GM23248 (cell line): ENCODE measurements around the gene CCDC175. TPM values are rescaled to one million over a fixed set of nuclear protein-coding genes. Genes with fewer than 3 reads are reported as not detected.

Experiments used
- DNase-seq: peaks from one replicate; pipeline ENCODE4 v3.0.0-alpha.2; 2015
- H2AFZ ChIP-seq: fragments of 200-600 bp; sonication (generic); 2 replicates; pipeline ENCODE4 v1.6.1; 2016; ENCODE audit warnings: antibody characterized with exemption
- H3F3A ChIP-seq: fragments of 200-600 bp; sonication (generic); 2 replicates; pipeline ENCODE4 v1.6.1; 2016; ENCODE audit warnings: mild to moderate bottlenecking, antibody characterized with exemption, mixed run types; ENCODE audit not compliant: insufficient read depth
- H3K27ac ChIP-seq: fragments of 200-600 bp; sonication (generic); 2 replicates; pipeline ENCODE4 v1.5.1; 2016; ENCODE audit warnings: mild to moderate bottlenecking
- H3K27me3 ChIP-seq: fragments of 200-600 bp; sonication (generic); replicated peaks from 2 replicates; pipeline ENCODE4 v1.6.1; 2016; ENCODE audit warnings: mild to moderate bottlenecking; ENCODE audit not compliant: insufficient read depth
- H3K36me3 ChIP-seq: fragments of 200-600 bp; sonication (generic); 2 replicates; pipeline ENCODE4 v1.6.1; 2016; ENCODE audit warnings: low read depth, mild to moderate bottlenecking
- H3K4me1 ChIP-seq: fragments of 200-600 bp; sonication (generic); 2 replicates; pipeline ENCODE4 v1.6.1; 2016; ENCODE audit warnings: mild to moderate bottlenecking; ENCODE audit not compliant: insufficient read depth
- H3K4me2 ChIP-seq: fragments of 200-600 bp; sonication (generic); one replicate; pipeline ENCODE4 v1.6.1; 2016; ENCODE audit warnings: mild to moderate bottlenecking; ENCODE audit not compliant: unreplicated experiment
- H3K4me3 ChIP-seq: fragments of 200-600 bp; sonication (generic); 2 replicates; pipeline ENCODE4 v1.5.1; 2016; ENCODE audit warnings: mild to moderate bottlenecking
- H3K79me2 ChIP-seq: fragments of 200-600 bp; sonication (generic); 2 replicates; pipeline ENCODE4 v1.6.1; 2016; ENCODE audit warnings: mild to moderate bottlenecking; ENCODE audit not compliant: insufficient read depth
- H3K9ac ChIP-seq: fragments of 200-600 bp; sonication (generic); 2 replicates; pipeline ENCODE4 v1.6.1; 2016; ENCODE audit warnings: mild to moderate bottlenecking
- H3K9me2 ChIP-seq: fragments of 200-600 bp; sonication (generic); 2 replicates; pipeline ENCODE4 v1.6.1; 2016; ENCODE audit warnings: mixed run types, mild to moderate bottlenecking, moderate library complexity; ENCODE audit not compliant: insufficient read depth
- H3K9me3 ChIP-seq: fragments of 200-600 bp; sonication (generic); one replicate; pipeline ENCODE4 v1.6.1; 2017; ENCODE audit warnings: low read depth
- H4K20me1 ChIP-seq: fragments of 200-600 bp; sonication (generic); 2 replicates; pipeline ENCODE4 v1.6.0; 2016; ENCODE audit not compliant: insufficient read depth
- EZH2 ChIP-seq: fragments of 200-600 bp; sonication (generic); IDR thresholded peaks from 2 replicates; pipeline ENCODE4 v1.6.1; 2018; ENCODE audit warnings: antibody characterized with exemption, mild to moderate bottlenecking; ENCODE audit not compliant: insufficient read depth, poor library complexity, severe bottlenecking
- EZH2phosphoT487 ChIP-seq: fragments of 200-600 bp; sonication (generic); IDR thresholded peaks from 2 replicates; pipeline ENCODE4 v1.6.1; 2018; ENCODE audit warnings: antibody characterized with exemption, moderate library complexity, mild to moderate bottlenecking, low read depth; ENCODE audit not compliant: insufficient read depth
- WGBS, 2 experiments: methylation state at CpG; one replicate each; pipeline ENCODE4 v1.1.6; 2015 to 2017; ENCODE audit warnings: low lambda C conversion rate in 2 of 2, low coverage in 1 of 2; ENCODE audit errors: missing lambda C conversion rate in 2 of 2; 5-methylcytosine and 5-hydroxymethylcytosine counted together
- in situ Hi-C: fragments of 300-500 bp; cut with MboI; formaldehyde crosslinking; loops from 2 replicates; pipeline ENCODE4 v1.15.0; 2020
- polyA plus RNA-seq: library from polyadenylated mRNA; unstranded; fragments of >200 nt; fragmentation: Nextera tagmentation; extraction: Ambion mirVana; gene quantifications from 2 replicates; pipeline ENCODE4 v1.2.1, GENCODE V29; 2016
- total RNA-seq: library from RNA; depleted of rRNA; stranded (reverse); fragments of >200 nt; shearing (Covaris generic); gene quantifications from 2 replicates; pipeline ENCODE4 v1.2.3, GENCODE V29; 2014

Gene CCDC175
- total and polyA plus RNA-seq, 2 experiments from 2014 or later, result not detected

DNA sequence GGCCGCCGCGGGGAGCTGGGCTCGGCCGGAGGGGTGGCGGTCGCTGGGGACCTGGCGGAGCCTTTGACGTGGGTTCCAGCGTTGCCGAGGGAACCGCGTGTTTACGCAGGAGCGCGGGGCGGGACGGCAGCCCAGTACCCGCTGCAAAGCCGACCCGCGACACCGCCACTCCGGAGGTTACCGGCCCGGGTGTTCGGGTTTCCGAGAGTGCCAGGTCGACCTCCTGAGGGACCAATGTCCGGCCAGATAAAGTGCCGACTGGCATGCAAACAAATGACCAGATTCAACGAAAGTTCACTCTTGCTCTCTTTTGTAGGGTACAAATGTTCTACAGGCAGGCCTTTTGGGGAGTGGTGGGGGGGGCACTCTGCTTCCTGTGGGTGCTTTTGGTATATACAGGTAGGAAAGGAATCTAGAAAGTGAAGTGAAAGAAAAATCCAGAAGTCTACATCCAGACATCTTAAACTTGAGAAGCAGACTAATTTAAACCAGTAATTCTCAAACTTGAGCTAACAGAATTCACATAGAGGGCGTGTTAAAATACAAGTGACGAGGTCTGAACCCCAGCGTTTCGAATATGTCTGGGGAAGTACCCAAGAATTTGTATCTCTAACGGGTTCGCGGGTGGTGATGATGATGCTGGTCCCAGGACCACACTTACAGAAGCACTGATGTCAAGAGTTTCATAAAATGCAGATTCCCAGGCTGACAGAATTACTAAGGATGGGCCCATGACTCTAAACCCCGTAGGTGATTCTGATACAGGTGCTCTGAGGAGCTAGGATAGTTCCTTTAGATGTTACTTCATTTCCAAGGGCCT, 111.1 kb downstream of the CCDC175 start, which contains the start of gene GPR135:
GPR135 (minus strand) TSS at position 65 of the 820 bp plus-strand sequence. CDS start 154 bp downstream, outside the sequence.
- Histone ChIP-seq H3K4me2 (peak within 1 kb of the TSS; percentile 84), H3K27me3 (no peaks in the 10 kb centered on the region), H3K27ac (peak within 1 kb of the TSS; percentile 23), H3K36me3 (peaks cover 13% of the 10 kb centered on the region; the same call in 1 of the 2 replicates), H3K9me3 (no peaks in the 10 kb centered on the region), H4K20me1 (no peaks in the 10 kb centered on the region), H2AFZ (peak within 1 kb of the TSS; percentile 74), H3K4me1 (no peaks in the 10 kb centered on the region), H3K9ac (peak within 1 kb of the TSS; percentile 61), H3F3A (peaks cover 42% of the 10 kb centered on the region), H3K9me2 (no peaks in the 10 kb centered on the region), H3K4me3 (peak within 1 kb of the TSS; percentile 73), H3K79me2 (peaks cover 11% of the 10 kb centered on the region; the same call in 1 of the 2 replicates)
- no peak for DNase-seq
- TF ChIP-seq EZH2phosphoT487 (no peak), EZH2 (no peak)
- WGBS, 2 experiments, result 31 to 39% methylated on average over 38 to 40 of the region's 40 CpGs
- in situ Hi-C loops, result no loop called here

DNA sequence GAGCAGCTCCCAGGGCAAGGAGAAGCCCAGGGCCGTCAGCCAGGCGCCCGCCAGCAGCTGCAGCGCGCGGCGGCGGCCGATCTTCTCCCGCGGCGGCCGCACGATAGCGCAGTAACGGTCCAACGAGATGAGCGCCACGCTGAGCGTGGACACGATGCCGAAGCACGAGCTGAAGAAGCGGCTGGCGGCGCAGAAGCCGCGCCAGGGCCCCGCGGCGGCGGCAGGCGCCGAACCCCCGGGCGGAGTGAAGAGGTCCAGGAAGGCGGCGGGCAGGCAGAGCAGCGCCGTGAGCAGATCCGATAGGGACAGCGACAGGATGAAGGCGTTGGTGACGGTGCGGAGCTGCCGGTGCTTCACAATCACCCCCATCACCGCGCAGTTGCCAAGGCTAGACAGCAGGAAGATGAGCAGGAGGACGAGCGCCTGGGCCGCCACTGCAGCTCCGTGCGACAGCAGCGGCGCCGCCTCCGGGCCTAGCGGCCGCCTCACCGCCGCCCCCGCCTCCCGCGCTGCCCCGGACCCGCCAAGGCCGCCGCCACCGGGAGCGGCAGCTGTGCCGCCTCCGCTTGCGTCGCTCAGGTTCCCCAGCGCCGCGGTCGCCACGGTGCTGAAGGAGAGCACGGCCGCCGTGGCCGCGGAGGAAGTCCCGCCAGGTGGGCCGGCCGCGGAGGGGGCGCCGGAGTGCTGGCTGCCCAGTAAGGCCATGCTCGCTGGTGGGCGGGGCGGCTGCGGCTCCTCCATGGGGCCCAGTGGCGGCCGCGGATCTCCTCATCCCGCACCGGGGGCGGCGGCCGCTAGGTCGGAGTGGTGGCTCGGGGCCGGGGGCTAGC, 111.9 kb downstream of the CCDC175 start:
- no peaks in the 10 kb centered on the region for H3K9me2 ChIP-seq
- H4K20me1 ChIP-seq, result no peaks in the 10 kb centered on the region
- in situ Hi-C loops, result no loop called here
- H3K79me2 ChIP-seq, result peaks cover 11% of the 10 kb centered on the region; the same call in 1 of the 2 replicates
- H3K4me2 ChIP-seq, result peak overlapping the region; percentile 84
- H3K4me1 ChIP-seq, result no peaks in the 10 kb centered on the region
- no peaks in the 10 kb centered on the region for H3K9me3 ChIP-seq
- H3K4me3 ChIP-seq, result peak overlapping the region; percentile 73
- DNase-seq, result peak; percentile 78
- no peaks in the 10 kb centered on the region for H3K27me3 ChIP-seq
- peak overlapping the region; percentile 61 for H3K9ac ChIP-seq
- no peak for TF ChIP-seq EZH2
- TF ChIP-seq EZH2phosphoT487, result no peak
- peak overlapping the region; percentile 23 for H3K27ac ChIP-seq
- peaks cover 38% of the 10 kb centered on the region for H3F3A ChIP-seq
- H2AFZ ChIP-seq, result peak overlapping the region; percentile 74
- peaks cover 9% of the 10 kb centered on the region; the same call in 1 of the 2 replicates for H3K36me3 ChIP-seq
- 2 to 3% methylated on average over 74 to 76 of the region's 105 CpGs for WGBS, 2 experiments

DNA sequence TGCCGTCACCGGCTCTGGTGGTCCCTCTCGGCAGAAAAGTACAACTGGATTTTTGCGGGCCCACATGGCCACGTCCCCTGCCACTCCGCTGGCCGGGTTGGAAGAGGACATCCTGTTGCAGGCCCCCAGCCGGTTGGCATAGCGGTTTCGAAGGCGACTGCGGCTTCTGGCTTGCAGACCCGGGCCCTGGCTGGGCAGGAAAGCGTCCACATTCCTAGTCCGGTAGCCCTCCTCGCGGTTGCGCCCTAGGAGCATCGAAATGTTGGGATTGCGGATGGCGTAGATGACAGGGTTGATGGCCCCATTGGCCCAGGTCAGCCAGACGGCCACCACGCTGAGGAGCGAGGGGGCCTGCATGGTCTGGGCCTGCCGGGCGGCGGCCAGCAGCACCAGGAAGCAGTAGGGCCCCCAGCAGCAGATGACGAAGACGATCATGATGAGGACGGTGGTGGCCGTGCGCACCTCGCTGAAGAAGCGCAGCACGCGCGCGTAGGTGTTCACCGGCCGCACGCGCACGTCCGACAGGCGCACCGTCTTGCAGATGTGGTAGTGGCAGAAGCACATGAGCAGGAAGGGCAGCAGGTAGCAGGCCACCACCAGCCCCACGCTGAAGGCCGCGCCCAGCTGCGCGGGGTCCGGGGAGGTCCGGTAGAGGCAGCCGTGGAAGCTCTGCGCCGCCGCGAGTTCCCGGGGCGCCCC, 112.7 kb downstream of the CCDC175 start:
- in situ Hi-C loops, result no loop called here
- Histone ChIP-seq H3F3A (peaks cover 35% of the 10 kb centered on the region), H3K27me3 (no peaks in the 10 kb centered on the region), H3K36me3 (0 out of 2 replicates have a peak, but pooled peaks cover 6% of the 10 kb centered on the region), H2AFZ (peak overlapping the region; percentile 74), H3K4me1 (no peaks in the 10 kb centered on the region), H3K4me3 (peak overlapping the region; percentile 73), H3K79me2 (peaks cover 11% of the 10 kb centered on the region; the same call in 1 of the 2 replicates), H3K4me2 (peak overlapping the region; percentile 84), H3K9ac (peak overlapping the region; percentile 61), H3K9me2 (no peaks in the 10 kb centered on the region), H4K20me1 (no peaks in the 10 kb centered on the region), H3K9me3 (no peaks in the 10 kb centered on the region), H3K27ac (peak overlapping the region; percentile 23)
- no peak for TF ChIP-seq EZH2phosphoT487
- no peak for TF ChIP-seq EZH2
- DNase-seq, result no peak
- WGBS, 2 experiments, result 64 to 72% methylated on average over 36 to 59 of the region's 60 CpGs

- peaks cover 31% of the 10 kb centered on the region for H3F3A ChIP-seq
- no peaks in the 10 kb centered on the region for H3K4me1 ChIP-seq
- no peak for DNase-seq
- H3K4me2 ChIP-seq, result no peak overlapping the region
- WGBS, 2 experiments, result 97 to 98% methylated on average over 1 of the region's 1 CpG
- no peak overlapping the region for H3K27ac ChIP-seq
- no peak overlapping the region for H3K9ac ChIP-seq
- H3K9me2 ChIP-seq, result no peaks in the 10 kb centered on the region
- TF ChIP-seq EZH2 (no peak), EZH2phosphoT487 (no peak)
- peaks cover 24% of the 10 kb centered on the region for H3K36me3 ChIP-seq
- H3K4me3 ChIP-seq, result no peak overlapping the region
- H2AFZ ChIP-seq, result no peak overlapping the region
- H4K20me1 ChIP-seq, result no peaks in the 10 kb centered on the region
- peaks cover 11% of the 10 kb centered on the region; the same call in 1 of the 2 replicates for H3K79me2 ChIP-seq
- H3K9me3 ChIP-seq, result no peaks in the 10 kb centered on the region
- H3K27me3 ChIP-seq, result no peaks in the 10 kb centered on the region
- in situ Hi-C loops, result no loop called here
Measured at GRCh38 chr14:59461891-59462290, 114.7 kb downstream of the CCDC175 start.
